Ramos (cell line): ENCODE measurements around the gene MAPKBP1.

ENCODE experiments used
- in situ Hi-C: fragments of 300-500 bp; cut with MboI; formaldehyde crosslinking; loops from one replicate; pipeline ENCODE4 v1.14.3; 2022; ENCODE audit warnings: low sequenced_read_pairs; ENCODE audit not compliant: unreplicated experiment

MAPKBP1 gene

GRCh38 chr15:41839781-41840491 is 65.7 kb downstream of the MAPKBP1 start:
- in situ Hi-C loops: no loop called here

- in situ Hi-C loops: no loop called here
Observed at GRCh38 chr15:41840673-41841072, 66.4 kb downstream of the MAPKBP1 start.

GRCh38 chr15:41841131-41841530 is 66.8 kb downstream of the MAPKBP1 start:
- in situ Hi-C loops: no loop called here

GRCh38 chr15:41842229-41842628 is 67.9 kb downstream of the MAPKBP1 start:
- in situ Hi-C loops: no loop called here

GRCh38 chr15:41843571-41843970 is 69.3 kb downstream of the MAPKBP1 start:
- in situ Hi-C loops: no loop called here

- in situ Hi-C loops: no loop called here
Observed at GRCh38 chr15:41844814-41845213, 70.5 kb downstream of the MAPKBP1 start.

- in situ Hi-C loops: no loop called here
Observed at GRCh38 chr15:41847206-41847605, 72.9 kb downstream of the MAPKBP1 start.

DNA sequence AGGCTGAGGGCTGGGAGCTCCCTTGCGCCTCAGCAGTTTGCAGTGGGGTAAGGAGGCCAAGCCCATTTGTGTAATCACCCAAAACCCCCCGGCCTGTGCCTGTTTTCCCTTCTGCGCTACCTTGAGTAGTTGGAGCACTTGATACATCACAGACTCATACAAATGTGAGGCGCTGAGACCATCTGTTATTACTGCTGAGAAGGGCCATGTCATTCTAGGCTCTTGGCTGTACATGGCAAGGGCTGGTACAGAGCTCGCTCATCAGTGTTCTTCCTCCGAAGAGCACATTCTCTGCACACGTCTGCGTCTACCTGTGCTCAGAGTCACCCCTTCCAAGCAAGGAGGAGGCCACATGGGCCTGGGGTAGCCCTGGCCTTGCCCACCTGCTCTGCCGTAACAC is 73.7 kb downstream of the MAPKBP1 start:
- in situ Hi-C loops: no loop called here

- in situ Hi-C loops: no loop called here
Observed at GRCh38 chr15:41848631-41849030, 74.3 kb downstream of the MAPKBP1 start.

DNA sequence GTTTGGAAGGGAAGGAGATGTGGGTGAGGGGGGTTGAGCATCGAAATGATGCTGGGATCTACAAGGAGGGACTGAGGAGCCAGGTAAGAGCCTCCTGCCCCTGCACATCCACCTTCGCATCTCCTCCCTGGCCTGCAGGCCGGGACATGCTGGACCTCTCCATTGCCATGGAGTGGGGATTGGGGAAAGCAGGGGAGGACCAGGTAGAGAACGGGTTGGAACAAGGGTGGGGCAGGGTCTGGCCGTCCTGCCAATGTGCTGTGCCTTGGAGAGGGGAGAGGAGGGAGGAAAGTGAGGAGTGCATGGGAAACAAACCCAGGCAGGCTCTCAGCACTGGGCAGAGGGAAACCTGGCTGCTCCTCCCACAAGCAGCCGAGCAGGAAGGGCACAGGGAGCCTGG is 74.9 kb downstream of the MAPKBP1 start:
- in situ Hi-C loops: no loop called here

DNA sequence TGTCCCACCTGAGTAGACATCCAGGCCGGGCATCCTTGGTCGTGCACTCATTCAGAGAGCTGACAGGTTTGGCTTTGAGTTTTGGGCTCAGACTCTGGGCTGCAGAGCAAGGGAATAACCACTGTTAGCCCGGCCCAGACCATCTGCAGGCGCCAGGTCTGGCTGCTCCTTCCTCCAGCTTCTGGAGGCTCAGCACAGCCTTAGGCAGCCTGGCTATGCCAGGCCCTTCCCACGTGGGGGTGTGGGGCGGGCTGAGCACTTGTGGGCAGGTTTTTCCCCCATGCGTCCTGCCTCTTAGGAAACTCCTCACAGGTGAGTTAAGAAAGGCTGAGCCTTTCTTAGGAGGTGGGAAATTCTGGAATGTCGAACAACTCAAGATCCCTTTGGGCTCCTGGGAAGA is 75.6 kb downstream of the MAPKBP1 start:
- in situ Hi-C loops: no loop called here

GRCh38 chr15:41850482-41851166 is 76.3 kb downstream of the MAPKBP1 start:
- in situ Hi-C loops: no loop called here

- in situ Hi-C loops: no loop called here
Observed at GRCh38 chr15:41851167-41851523, 76.9 kb downstream of the MAPKBP1 start.

DNA sequence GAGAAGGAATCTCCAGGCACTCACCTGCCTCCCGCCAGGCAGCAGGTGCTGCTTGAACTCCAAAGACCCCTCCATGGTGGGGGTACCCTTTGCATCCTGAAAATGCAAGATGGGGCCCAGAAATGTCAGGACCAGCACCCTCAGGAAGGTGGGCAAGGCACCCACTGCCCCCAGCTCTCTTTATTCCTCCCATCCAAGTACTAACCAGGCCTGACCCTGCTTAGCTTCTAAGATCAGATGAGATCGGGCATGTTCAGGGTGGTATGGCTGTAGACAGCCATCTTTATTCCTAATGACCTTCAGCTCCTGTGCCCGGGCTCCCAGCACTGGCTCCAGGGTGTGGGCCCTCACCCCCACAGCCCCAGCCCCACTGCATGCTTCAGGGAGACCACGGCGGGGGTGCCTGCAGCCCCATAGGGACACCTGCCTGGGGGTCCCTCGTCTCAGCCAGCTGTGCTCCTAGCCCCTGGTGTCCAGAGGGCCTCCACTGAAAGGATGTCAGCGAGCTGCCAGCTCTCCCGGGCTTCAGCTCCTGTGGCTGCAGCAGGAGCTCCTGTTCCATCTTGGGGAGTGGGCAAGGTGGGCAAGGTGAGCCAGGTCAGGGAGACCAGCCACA is 77.6 kb downstream of the MAPKBP1 start:
- in situ Hi-C loops: no loop called here

GRCh38 chr15:41852736-41853590 is 78.7 kb downstream of the MAPKBP1 start:
- in situ Hi-C loops: no loop called here

DNA sequence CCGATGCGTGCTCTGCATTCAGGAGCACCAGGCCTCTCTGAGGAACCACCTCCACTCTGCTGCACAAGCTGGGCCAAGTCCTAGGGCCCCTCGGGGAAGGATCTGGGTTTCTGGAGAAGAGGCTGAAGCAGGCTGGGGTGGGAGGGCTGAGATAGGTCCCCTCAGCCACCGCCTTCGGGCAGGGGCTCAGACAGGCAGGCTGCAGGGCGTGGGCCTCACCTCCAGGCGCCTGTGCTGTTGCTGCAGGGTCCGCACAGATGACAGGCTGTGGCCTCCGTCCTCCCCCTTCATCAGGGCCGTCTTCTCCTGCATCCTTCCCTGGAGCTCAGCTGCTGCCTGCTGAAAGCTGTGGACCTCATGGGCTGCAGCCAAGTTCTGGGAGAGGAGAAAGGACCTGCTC is 79.5 kb downstream of the MAPKBP1 start:
- in situ Hi-C loops: no loop called here

DNA sequence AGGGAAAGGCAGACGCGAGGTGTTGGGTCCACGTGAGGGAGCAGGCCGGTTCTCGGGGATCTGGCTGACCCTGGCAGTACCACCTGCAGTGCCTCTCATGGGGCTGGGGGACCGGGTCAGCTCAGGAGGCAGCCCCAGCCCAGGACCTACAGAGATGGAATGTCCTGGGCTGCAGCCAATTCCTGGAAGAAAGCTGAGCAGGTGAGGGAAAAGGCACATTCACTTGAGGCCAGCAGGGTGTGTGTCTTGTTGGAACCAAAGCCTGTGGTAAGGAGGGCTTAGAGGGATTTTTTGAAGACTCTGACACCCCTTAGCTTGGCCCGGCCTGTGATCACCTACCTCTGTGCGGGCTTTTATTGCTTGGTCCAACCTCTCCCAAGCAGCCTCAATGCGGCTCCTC is 80.2 kb downstream of the MAPKBP1 start:
- in situ Hi-C loops: no loop called here

- in situ Hi-C loops: no loop called here
Observed at GRCh38 chr15:41855261-41855961, 81.1 kb downstream of the MAPKBP1 start.

DNA sequence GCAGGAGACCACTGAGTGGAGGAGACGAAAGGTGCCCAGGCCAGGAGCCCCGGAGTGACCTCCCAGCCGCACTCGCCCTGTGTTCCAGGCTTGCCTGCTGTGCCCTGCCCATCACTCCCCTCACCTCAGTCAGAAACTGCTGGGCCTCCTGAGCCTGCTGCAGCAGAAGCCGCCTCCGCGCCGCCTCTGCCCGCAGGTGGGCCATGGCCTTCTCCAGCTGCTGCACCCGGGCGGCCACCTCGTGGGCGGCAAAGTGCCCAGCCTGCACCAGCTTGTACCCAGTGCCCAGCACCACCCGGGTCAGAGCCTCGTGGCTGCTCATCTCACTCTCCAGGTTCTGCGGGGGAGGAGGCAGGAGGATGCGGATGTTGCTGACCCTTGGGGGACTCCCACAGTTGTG is 82.0 kb downstream of the MAPKBP1 start:
- in situ Hi-C loops: no loop called here

DNA sequence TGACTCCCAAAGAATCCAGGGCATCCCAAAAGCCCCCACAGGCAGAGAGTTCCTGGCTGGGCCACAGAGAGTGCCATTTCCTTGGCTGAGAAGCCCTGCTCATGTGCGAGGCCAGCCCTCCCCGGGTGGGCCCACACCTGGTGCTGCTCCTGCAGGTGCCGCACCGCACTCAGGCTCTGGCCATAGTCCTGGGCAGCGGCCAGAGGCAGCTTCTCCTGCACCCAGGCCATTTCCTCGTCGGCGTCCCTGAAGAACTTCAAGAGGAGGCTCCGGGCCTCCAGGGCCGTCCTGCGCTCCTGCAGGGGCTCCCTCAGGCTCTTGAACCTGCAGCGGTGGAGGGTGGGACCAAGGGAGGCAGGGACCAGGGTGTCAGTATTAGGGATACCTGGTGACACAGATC is 82.4 kb downstream of the MAPKBP1 start:
- in situ Hi-C loops: no loop called here
